Anterior cingulate cortex (tissue), 58 donors: Measurements from ENCODE around the gene RGS8.
"Not testable (repeated sequence)": the region's sequence is repeated elsewhere in the genome, so short reads cannot be mapped to it uniquely, and the experiment has no call there.

Source experiments
- DNase-seq, 58 donors: peaks; one replicate each; lab custom pipeline; 2025; lab: John Stamatoyannopoulos, UW

Gene RGS8

DNA sequence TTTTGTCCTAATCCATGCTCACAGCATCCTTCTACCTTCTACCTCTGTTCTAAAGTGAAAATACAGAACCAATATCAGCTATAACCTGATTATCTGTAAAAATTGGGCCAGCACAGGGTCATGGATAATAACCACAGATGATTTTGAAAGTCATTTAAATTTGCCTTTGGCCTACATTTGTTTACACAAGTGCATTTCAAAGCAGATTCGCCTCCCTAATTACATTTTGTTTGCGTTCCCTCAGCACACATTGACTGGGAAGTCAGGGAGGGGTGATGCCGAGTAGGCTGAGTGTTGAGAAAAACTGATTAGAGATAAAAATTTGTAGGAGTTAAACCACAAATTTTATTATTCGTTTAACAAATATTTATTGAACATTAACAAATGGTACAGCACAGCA, 19.2 kb upstream of the RGS8 start:
- DNase-seq = no peak

DNA sequence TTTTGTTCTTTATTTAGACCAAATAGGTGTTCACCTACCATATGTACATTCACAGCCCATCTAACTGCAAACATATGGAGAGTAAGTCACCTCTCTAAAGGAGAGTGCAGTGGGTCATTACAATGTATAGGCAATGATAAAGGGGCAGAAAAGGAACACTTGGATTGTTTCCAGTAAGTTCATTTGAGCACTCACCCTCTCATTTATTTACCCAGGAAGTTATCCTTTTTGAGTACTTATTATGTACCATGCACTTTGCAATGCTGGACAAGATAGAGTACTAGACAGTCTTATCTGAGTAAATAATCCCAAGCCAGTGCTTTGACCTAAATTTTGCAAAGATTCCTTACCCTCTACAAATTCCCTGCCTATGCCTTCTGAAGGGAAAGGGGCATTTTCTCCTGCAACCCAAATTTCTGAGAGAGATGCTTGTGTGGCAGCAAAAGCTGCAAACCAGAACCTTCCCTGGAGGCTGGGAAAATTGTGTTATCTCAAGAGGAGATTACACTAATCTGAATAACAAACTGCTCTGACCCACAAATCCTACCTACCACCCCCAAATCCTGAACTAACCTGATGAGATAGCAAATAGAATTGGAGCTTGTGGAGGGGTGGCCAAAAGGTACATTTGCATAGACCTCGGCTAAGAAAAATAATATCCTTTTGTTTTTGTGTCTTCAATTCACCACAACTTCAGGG, 18.6 kb upstream of the RGS8 start:
- DNase-seq = no peak

DNA sequence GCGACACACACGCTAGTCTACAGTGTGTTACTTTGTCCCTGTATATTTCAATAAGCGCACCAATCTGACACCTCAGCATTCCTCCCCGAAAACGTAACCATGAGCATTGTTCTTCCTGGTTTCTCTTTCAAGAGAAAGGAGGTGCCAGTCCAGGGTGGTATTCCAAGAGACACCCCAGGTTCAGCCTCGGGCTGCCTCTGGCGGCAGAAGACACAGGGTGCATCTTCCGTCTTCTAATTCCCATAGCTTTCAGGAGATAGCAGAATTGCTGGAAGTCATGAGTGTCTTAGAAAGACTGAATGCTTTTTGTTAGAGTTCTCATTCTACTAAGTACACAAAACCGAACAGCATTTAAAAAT, 15.9 kb upstream of the RGS8 start:
- no peak for DNase-seq

DNA sequence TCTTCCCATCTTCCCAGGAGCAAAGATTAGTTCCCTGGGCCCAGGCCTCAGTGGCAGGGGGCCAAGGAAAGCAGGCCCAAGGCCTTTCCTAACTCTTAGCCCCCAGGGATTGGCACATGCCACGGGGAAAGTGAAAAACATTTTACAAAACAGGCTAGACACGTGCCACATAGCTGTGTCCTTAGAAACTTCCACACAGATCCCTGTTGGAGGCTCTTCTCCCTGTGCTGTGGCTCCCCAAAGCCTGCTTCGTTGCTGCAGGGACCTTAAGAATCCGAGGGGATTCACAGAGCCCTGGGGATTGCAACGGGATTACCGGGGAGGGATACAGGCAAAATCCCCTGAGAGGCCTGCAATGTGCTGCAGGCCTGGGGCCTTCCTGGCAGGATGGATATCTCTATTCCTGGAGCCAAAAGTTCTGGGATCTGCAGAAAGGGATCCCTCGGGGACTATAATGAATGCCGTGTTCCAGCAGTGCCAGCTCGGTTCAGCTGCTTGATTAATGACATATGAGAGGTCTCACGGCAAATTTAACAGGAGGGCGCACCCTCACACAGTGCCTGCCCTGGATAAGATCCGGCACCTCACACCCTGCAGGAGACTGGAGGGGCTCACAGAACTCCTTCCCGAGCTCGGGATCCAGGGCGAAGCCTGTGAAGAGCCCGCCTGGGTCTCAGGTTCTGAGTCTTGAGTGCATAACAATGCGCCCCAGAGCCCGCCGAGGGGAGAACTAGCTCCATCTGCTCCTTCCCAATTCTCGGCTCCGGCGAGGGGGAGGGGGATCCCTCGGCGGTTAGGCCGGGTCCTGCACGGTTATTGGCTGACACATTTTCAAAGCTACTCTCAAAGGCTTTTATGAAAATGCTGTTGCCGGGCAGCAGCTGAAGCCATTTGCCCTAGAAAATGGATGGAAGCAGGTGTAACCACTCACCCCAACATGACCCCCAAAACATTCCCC, 15.3 kb upstream of the RGS8 start:
- DNase-seq = peak in 11 of 58 donors; percentile 4 to 16 (median 9)

DNA sequence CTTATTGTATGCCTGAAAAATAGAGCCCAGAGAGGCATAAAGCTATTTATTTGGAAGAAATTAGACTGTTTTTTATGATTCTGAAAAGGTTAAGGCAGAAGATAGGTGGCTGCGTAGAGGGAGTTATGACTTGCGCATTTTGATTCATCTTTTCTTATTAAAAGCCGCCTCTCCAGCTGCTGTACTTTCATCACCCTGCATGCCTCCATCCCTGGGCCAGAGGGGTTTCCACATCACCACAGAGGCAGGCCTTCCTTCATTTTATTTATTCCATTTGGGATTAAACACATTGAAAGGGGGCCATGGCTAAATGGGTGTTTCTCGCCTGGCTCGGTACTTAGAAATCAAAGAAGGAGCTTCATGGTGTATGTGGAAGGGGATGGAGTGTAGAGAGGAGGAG, 14.6 kb upstream of the RGS8 start:
- DNase-seq = no peak

DNA sequence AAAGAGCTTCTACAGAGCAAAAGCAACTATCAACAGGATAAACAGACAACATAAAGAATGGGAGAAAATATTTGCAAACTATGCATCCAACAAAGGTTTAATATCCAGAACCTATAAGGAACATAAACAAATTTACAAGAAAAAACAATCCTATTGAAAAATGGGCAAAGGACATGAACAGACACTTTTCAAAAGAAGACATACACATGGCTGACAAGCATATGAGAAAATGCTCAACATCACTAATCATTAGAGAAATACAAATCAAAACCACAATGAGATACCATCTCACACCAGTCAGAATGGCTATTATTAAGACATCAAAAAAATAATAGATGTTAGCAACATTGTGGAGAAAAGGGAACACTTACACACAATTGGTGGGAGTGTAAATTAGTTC, 8.8 kb upstream of the RGS8 start:
- DNase-seq = not testable (repeated sequence)

DNA sequence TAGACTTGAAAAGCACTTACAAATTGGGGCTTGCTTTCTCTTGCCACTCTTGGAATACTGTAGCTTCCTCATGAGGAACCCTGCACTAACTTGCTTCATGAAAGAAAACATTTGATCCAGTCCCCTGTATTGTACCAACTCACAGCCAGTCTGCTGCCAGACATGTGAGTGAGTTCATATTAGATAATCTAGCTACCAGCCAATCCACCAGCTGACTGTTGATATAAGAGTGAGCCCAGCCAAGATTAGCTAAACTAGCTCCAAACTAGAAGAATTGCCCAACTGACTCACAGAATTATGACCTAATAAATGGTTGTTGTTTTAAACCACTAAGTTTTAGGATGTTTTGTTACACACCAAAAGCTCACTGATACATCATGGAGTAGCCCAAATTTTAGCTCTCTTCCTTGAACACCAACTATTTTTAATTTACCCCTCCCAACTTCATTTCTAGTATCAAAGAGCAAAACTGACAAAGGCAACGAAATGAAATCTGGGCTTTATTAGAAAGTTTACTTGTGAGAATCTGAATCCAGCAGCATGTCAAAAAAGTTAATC, 6.6 kb upstream of the RGS8 start:
- DNase-seq = no peak

DNA sequence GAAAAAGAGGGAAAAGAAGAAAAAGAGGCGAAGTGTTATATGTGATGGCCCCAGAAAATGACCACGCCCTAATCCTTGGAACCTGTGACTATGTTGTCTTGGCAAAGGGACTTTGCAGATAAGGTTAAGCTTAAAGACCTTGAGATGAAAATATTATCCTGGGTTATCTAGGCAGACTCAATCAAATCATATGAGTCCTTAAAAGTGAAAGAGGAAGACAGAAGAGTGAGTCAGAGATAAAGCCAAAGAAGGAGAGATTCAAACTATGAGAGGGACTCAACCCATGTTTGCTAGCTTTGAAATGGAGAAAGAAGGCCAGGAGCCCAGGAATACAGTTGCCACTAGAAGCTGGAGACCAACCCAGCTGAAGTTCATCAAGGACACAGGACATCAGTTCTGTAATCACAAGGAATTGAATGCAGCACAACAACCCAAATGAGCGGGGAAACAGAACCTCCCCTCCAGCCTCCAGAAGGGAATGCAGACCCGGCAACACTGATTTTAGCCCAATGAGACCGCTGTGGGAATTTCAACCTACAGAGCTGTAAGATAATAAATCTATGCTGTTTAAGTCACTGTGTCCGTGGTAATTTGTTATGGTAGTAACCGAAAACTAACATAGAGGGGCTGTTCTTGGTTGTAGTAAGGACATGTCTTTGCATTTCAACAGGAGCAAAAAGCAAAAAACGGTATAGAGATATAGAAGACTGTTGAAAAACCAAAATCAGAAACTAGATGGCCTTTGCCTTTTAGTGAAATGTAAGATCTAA, 4.2 kb upstream of the RGS8 start:
- no peak for DNase-seq

DNA sequence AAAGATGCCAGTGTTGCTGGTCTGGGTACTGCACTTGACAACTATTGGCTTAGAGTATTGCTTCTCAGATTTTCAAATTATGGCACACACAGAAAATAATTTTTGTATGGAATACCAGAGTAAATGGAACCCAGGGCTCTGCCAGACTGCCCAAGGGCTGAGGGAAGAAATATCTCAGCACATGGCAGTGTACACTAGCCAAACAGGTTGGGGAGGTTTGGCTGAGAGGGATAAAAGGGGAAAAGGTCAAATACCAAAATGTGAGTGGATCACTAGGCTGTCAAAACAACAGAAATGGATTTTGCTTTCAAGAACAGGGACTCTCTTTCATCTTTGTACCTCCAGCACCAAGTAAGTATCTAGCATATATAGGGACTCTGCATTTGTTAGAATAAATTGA, 3.0 kb upstream of the RGS8 start:
- DNase-seq = no peak

DNA sequence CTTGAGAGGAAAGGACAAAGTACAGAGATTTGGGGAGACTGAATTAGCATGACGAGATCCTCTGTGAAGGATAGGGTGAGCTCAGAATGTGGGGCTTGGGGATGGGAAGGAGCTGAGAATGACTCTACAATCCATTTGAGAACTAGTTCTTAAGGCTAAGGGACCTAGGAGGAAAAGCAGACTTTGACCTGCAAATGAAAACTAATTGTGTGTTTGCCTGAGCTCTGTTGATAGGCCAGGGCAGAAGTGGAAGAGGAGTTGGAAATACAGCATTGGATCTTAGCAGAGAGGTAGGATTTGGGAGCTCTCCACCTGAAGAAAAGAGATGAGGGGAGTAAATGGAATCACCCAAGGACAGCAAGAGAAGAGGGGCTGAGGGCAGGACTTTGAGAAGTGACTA, 2.1 kb upstream of the RGS8 start:
- no peak for DNase-seq

DNA sequence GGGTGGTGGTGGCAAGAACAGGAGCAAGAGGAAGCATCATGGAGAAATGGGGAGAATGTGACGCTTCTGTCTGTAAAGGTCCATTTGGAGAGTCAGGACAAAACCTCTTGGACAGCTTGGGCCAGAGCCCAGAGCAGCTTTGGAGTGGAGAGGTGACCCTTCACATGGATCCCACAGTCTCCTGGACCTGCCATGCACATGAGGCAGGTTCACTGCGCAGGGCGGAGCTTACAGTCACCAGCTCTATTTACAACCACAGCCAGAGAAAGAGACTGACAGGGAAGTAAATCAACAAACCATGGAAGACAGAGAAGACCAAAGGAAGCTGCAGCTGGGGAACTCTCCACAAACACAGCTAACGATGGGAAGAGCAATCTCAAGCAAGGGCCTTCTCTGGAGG, 828 bp upstream of the RGS8 start:
- DNase-seq = no peak

DNA sequence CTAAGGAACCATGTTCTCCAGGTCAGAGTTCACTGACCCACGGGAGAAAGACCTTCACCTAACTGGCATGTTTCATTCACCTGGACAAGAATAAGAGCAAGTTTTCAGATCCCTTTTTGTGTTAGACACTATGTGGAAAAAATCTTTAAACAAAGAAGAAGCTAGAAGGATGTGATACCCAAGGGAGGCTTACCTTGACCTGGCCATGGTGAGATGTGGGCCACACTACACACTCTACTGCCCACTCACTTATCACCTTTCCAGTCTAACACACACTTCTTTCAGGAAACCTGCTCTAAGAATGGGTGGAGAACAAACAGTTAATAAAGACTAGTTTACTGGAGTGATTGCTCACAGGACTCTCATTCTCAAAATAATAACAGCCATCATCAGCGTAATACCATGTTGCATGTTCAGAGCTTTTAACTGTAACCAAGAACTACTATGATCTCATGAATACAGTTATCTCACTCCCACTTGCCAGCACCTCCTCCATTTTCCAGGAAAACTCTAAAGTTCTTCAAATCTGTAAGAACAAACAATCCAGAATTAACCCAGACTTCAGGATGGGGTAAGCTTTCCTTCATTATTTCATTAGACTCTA, 1.4 kb downstream of the RGS8 start:
- DNase-seq = no peak

DNA sequence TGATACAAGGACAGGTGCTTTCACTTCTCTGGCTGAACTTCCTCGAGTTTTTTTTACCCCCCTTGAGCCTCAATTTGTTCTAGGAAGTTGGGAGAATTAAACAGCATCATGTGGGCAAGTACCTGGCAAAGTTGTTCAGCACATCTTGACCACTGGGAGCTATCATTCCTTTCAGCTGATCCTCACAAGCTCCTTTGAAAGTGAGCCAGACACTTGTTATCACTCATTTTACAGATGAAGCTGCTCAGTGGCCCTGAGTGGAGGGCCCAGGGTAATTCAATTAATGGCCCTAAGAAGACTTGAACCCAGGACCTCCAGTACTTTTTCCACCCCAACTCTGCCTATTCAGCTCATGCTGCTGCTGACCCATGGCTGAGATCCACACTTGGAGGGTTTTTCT, 2.0 kb downstream of the RGS8 start:
- DNase-seq = no peak

DNA sequence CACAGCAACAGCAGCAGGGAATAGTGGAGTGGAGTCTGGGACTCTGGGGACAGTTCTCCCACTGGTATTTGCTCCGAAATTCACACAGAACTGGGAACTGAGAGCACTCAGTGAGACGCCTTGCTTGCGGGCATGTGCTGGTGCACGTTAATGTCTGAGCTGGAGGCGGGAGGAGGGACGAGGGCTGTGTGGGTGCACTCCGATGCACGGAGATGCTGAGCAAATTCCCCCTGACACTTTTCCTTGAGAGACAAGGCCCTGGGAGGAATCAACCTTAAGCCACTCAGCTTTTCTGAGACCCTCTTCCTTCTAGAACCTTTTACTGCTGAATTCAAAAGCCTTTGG, 2.8 kb downstream of the RGS8 start:
- DNase-seq = peak in 8 of 58 donors; percentile 7 to 33 (median 16)

DNA sequence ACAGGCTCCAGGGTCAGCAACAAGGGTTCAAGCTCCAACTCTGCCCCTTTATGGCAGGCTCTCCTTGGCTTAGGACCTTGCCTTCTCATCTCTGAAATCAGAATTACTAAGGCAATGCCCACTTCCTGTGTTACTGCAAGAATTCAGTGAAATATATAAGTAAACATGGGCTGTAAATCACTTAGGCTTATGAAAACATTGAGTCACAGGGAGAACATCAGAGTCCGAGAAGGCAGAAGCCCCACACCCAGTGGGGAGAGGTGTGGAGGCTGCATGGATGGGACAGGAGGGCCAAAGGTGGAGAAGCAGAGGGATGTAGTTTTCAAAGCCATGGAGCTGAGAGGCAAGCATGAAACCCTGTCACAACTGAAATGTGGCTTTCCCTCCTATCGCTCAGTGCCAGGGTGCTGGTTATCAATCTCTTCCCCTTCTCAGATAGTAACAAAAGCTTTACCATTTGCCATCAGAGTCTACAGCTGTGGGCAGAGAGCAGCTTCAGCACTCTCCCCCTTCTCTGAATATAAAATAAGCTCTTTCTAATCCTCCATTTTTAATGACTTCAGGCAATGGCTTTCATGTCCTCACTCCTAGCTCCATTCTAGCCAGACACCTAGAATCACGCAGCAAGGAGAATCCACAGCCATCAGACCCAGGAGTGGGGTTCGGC, 3.4 kb downstream of the RGS8 start:
- no peak for DNase-seq

DNA sequence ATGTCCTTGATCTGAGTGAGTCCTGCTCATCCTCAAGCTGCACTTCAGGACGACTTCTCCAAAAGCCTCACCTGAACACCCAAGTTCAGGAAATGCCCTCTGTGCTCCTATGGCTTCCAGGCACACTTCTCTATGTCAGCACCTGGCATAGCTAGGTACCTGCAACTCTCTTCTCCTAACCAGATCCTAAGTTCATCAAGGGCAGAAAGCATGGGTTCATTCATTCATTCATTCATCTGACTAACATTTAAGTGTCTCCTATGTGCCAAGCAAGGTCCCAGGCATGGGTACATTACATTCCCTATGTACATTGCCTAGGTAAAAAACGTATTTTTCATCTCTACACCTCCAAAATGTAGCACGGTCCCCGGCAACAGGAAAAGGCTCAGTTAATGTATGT, 4.0 kb downstream of the RGS8 start:
- no peak for DNase-seq

DNA sequence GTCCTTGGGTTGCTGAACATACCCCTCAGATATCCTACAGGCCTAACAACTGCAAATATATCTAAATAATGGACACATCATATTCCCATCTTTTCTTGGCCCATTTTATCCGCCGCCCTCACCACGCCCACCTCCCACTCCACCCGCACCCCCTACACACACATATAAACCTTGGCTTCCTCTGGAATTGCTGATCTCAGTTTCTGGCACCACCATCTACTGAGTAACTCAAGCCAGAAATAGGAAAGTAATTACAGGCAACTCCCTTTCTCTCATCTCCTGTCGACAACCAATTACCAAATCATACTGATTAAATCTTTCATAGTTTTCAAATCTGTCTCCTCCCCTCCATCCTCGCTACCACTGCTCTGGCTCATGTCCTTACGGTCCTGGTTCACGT, 4.7 kb downstream of the RGS8 start:
- no peak for DNase-seq

DNA sequence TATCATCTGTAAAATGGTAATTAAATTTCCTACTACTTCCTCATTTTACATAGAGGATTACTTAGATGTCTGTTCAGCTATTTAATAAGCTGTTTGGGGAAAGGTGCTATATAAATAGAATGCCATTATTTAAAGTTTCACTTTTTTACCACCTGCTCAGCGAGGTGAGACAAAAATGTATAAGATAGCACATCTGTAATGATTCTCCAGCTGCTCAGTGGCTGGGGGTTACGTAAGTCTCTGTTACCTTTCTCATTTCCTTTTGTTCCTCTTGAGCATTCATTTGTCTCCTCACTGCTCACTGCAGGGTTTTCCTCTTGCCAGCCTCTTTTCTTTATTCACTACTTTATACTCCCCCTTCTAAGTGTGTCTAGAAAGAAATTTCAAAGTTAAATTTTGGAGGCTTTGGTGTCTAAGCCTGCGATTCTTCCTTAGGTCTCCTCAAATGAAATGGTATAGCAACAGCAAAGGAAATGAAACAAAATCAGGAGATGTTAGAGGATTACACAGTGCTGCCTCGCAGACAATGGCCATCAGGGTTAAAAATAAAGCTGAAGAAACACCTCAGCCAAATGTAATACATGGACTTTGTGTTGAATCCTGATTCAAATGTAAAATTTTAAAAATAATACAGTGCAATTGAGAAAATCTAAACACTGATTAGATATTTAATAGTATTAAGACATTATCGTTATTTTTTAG, 6.8 kb downstream of the RGS8 start:
- no peak for DNase-seq

DNA sequence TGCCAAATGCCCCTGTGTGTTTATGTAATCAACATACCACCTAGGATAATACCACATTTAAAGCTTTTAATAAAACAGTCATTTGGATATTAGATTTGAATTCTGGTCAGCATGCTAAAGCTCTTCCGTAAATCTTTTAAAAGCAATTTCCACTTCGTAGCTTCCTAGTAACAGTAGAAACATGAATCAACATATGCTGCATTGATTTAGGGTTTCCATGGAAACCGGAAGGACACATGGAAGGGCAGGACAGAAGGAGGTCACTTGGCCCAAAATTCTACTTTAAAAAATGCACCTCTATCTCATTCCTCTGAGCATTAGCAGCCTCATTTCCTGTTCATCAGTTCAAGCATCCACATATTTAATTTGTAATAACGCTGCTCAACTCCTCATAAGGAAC, 8.1 kb downstream of the RGS8 start:
- DNase-seq = no peak
